Measurements from ENCODE around the gene SELENOT.
"Not testable (repeated sequence)": the region's sequence is repeated elsewhere in the genome, so short reads cannot be mapped to it uniquely, and the experiment has no call there.

The SELENOT gene

GRCh38 chr3:150607267-150608065 lies 4.3 kb downstream of the SELENOT start:
- no peak for DNase-seq (ENCODE audit: low spot score)

GRCh38 chr3:150609988-150610387 lies 6.9 kb downstream of the SELENOT start:
- DNase-seq (ENCODE audit: low spot score), result no peak

DNA sequence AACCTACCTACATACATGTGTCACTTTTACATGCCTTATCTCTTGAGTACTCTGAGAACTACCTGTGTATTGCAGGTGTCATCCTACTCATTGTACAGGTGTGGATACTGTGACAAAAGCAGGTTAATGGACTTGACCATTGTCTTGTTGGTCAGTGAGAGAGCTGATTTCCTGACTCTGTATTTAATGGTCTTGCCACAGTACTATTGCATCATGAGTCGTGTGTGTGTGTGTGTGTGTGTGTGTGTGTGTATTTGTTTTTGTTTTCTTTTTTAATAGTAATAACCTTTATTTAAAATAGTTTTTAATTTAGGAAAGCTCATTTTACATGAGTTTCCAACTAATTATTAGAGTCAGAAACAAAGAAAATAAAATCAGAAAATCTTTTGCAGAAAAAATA lies 7.7 kb downstream of the SELENOT start:
- DNase-seq (ENCODE audit: low spot score), result no peak

DNA sequence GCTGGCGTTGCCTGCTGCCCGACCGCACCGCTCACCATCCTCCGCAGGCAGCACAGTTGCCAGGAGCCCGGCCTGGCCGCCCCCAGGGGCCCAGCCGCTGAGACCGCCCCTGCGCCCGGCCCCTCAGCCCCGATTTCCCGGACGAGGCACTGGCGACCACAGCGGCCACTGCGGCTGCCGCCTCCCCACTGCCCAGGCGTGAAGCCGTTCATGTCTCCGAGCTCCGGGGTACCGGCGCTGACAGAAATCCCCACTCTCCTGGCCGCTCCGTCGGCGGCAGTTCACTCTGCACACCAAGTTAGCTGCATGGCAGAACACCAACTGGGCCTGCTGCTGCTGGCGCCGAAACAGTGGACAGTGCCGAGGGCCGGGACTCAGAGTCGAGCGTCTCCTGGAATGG lies 8.5 kb downstream of the SELENOT start:
- no peak for DNase-seq (ENCODE audit: low spot score)

- DNase-seq (ENCODE audit: low spot score), result no peak
Measured at GRCh38 chr3:150612494-150612893, 9.4 kb downstream of the SELENOT start.

GRCh38 chr3:150613034-150613433 lies 9.9 kb downstream of the SELENOT start:
- no peak for DNase-seq (ENCODE audit: low spot score)

GRCh38 chr3:150613709-150614480 lies 10.8 kb downstream of the SELENOT start:
- DNase-seq (ENCODE audit: low spot score), result no peak

- no peak for DNase-seq (ENCODE audit: low spot score)
Measured at GRCh38 chr3:150620002-150620689, 17.0 kb downstream of the SELENOT start.

GRCh38 chr3:150622955-150623354 lies 19.8 kb downstream of the SELENOT start:
- not testable (repeated sequence) for DNase-seq (ENCODE audit: low spot score)

DNA sequence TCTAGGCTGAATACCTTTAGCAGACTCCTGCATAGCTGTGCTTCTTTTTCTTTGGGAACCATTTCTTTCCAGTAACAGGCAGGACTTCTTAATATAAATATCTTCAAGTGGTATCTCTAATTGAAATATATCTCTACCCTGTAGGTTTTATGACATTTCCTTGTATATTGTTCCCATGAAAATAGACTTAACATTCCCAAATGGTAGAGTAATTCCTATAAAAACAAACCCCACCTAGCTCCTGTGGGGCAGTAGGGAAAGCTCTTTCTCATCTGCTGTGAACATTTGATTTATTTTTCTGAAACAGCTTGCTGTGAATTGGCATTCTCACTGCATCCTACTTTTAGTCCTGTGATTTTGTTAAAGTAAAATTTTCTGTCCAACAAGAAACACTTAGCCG lies 20.8 kb downstream of the SELENOT start:
- DNase-seq (ENCODE audit: low spot score), result no peak

- no peak for DNase-seq (ENCODE audit: low spot score)
Measured at GRCh38 chr3:150626148-150626930, 23.2 kb downstream of the SELENOT start.

DNA sequence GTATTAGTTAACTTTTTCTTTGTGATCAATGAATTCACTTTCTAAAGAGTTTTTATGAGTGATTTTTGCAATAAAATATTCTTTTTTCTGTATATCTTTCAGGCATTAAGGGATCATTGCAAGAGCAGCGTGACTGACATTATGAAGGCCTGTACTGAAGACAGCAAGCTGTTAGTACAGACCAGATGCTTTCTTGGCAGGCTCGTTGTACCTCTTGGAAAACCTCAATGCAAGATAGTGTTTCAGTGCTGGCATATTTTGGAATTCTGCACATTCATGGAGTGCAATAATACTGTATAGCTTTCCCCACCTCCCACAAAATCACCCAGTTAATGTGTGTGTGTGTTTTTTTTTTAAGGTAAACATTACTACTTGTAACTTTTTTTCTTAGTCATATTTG lies 24.4 kb downstream of the SELENOT start:
- DNase-seq (ENCODE audit: low spot score), result no peak

DNA sequence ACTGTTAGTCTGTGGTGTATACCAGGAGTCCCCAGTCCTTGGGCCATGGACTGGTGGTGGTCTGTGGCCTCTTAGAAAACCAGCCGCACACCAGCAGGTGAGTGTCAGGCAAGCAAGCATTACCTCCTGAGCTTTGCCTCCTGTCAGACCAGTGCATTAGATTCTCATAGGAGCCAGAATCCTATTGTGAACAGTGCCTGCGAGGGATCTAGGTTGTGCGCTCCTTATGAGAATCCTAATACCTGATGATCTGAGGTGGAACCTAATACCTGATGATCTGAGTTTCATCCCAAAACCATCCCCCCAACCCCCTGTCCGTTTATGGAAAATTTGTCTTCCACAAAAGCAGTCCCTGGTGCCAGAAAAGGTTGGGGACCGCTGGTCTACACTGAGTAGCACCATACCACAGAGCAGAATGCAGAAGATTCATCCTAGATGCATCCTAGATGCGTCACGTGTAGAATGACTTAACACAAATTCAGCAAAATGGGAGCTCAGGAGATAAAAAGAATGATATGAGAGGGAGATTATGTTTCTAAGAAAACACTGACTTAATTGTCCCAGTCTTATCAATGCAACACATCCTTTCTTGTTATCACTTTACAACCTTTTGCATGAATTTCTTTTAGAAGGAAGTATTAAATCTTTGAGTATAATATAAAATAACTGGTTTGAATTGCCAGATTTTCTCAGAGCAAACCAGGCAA lies 28.5 kb downstream of the SELENOT start:
- no peak for DNase-seq (ENCODE audit: low spot score)

GRCh38 chr3:150635076-150635475 lies 32.0 kb downstream of the SELENOT start:
- DNase-seq (ENCODE audit: low spot score), result peak; percentile 24

DNA sequence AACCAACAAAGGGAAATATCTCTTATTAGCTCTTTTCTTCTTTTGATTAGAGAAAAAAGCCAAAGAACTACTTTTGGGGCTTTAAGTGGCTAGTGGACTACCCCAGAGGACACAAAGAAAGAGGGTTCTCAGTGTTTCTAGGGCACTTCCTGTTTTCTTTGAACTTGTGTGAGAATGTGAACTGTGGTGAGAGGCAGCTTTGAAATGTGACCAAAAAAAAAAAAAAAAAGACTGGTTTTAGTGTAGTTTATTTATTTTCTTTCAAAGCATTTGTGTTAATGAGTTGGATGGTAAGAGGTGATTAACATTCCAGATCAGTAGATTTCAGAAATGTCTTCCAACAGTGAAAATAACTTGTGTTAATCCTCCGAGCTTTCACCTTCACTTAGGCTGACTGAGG lies 32.4 kb downstream of the SELENOT start:
- no peak for DNase-seq (ENCODE audit: low spot score)

DNA sequence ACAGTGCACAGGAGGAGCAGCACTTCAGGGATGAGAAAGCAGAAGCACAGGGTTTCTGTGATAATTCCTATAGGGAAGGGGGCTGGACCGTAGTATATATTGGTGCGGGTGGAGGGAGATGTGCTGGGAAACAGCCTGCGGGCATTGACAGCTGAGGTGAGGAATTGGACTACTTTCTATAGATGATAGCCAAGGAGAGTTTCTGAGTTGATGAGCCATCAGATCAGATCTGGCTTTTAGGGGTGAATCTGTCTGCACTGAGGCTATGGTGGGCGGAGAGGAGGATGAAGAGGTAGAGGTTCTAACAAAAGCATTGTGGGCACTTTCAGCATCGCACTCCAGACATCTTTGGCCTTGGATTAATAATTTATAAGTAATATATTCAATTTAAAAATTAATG lies 33.1 kb downstream of the SELENOT start:
- no peak for DNase-seq (ENCODE audit: low spot score)

GRCh38 chr3:150639262-150639661 lies 36.1 kb downstream of the SELENOT start:
- DNase-seq (ENCODE audit: low spot score), result no peak

- no peak for DNase-seq (ENCODE audit: low spot score)
Measured at GRCh38 chr3:150640256-150640655, 37.1 kb downstream of the SELENOT start.

- no peak for DNase-seq (ENCODE audit: low spot score)
Measured at GRCh38 chr3:150653110-150653561, 50.0 kb downstream of the SELENOT start.

DNA sequence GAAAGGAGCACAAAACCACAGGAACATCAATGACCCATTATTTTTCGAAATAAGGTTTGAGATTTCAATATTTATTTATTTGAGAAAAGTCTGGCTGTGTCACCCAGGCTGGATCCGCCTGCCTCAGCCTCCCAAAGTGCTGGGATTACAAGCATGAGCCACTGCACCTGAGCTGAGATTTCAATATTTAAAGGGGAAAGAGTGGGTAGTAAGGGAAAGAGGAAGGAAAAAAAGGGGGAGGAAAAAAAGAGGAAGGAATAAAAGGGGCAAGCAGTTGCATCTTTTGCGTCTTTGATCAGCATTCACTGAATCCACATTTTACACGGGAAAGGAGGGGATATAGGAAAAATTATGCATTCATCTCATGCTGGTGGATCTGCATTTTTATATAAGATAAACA lies 53.2 kb downstream of the SELENOT start:
- no peak for DNase-seq (ENCODE audit: low spot score)

Data from D341Med (cell line).